ENCODE results near the gene ADAMTS6. TPM values are rescaled to one million over a fixed set of nuclear protein-coding genes. Genes with fewer than 3 reads are reported as not detected.

Gene ADAMTS6
- total and polyA plus RNA-seq, 2 of the 13 experiments (the other 11 are each of a cell fraction or from before 2014, with no cell fraction given): 3.1 to 8.2 TPM

DNA sequence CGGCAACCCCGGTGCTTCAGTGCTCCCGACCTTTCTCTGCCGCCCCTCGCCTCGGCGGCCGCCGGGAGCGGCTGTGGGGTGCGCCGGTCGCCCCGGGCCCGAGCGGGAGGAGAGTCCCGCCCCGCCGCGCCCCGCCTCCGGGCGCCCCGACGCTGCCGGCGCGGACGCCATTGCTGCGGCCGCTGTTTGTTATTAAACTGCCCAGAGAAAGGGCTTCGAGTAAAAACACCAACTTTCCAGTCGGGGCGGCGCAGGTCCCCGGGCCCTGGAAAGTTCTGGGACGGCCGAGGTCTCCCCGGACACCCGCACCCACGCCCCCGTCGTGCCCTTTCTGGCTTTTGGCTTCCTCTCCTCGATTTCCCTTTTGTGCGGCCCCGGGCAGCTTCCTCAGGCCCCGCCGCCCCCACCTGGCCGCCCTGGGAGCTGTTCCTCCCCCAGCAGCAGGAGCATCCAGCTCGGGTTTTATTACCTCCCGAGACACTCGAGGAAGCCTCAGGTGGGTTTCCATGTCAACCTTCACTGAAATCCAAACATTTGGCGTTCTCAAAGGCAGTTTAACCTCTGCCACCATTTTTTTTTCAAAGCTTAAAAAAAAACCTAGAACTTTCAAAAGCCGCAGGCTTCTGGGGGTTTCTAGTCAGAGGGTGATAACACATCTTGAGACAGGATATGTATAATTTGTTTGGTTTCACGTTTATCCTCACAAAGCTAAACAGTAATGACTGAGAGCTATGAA is 378.6 kb downstream of the ADAMTS6 start (continued):
- TF ChIP-seq POGZ (CRISPR knock-in tag; IDR thresholded peaks at IDR 0.05) (peak; percentile 9; the same call in 1 of the 2 replicates), JUNB (CRISPR knock-in tag; IDR thresholded peaks at IDR 0.05; ENCODE audit: borderline replicate concordance) (no peak), ZMYM2 (CRISPR knock-in tag; IDR thresholded peaks at IDR 0.05) (no peak), ZNF530 (CRISPR knock-in tag; IDR thresholded peaks at IDR 0.05; ENCODE audit: low read depth) (no peak), U2AF2 (IDR thresholded peaks at IDR 0.05; ENCODE audit: low read depth, low read length) (no peak), ZNF550 (CRISPR knock-in tag; IDR thresholded peaks at IDR 0.05; ENCODE audit: borderline replicate concordance) (no peak), CCDC6 (CRISPR knock-in tag; IDR thresholded peaks at IDR 0.05) (no peak), ASH2L (IDR thresholded peaks at IDR 0.05; ENCODE audit: insufficient read length, low read depth, low read length) (peak; percentile 63), ZNF251 (CRISPR knock-in tag; IDR thresholded peaks at IDR 0.05) (no peak), ZNF777 (CRISPR knock-in tag; IDR thresholded peaks at IDR 0.05) (peak; percentile 85), HNRNPLL (IDR thresholded peaks at IDR 0.05; ENCODE audit: low read depth, low read length, poor library complexity, severe bottlenecking) (peak; percentile 60), ZNF563 (CRISPR knock-in tag; IDR thresholded peaks at IDR 0.05) (no peak), HNRNPK (IDR thresholded peaks at IDR 0.05; ENCODE audit: low read depth, low read length, poor library complexity, severe bottlenecking) (no peak), ZNF768 (CRISPR knock-in tag; IDR thresholded peaks at IDR 0.05) (no peak)
- TF ChIP-seq, protein P1, sequence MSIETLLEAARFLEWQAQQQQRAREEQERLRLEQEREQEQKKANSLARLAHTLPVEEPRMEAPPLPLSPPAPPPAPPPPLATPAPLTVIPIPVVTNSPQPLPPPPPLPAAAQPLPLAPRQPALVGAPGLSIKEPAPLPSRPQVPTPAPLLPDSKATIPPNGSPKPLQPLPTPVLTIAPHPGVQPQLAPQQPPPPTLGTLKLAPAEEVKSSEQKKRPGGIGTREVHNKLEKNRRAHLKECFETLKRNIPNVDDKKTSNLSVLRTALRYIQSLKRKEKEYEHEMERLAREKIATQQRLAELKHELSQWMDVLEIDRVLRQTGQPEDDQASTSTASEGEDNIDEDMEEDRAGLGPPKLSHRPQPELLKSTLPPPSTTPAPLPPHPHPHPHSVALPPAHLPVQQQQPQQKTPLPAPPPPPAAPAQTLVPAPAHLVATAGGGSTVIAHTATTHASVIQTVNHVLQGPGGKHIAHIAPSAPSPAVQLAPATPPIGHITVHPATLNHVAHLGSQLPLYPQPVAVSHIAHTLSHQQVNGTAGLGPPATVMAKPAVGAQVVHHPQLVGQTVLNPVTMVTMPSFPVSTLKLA (IDR thresholded peaks at IDR 0.05): no peak
- TF ChIP-seq, protein P2, sequence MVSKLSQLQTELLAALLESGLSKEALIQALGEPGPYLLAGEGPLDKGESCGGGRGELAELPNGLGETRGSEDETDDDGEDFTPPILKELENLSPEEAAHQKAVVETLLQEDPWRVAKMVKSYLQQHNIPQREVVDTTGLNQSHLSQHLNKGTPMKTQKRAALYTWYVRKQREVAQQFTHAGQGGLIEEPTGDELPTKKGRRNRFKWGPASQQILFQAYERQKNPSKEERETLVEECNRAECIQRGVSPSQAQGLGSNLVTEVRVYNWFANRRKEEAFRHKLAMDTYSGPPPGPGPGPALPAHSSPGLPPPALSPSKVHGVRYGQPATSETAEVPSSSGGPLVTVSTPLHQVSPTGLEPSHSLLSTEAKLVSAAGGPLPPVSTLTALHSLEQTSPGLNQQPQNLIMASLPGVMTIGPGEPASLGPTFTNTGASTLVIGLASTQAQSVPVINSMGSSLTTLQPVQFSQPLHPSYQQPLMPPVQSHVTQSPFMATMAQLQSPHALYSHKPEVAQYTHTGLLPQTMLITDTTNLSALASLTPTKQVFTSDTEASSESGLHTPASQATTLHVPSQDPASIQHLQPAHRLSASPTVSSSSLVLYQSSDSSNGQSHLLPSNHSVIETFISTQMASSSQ (IDR thresholded peaks at IDR 0.05; ENCODE audit: low read depth): no peak
- TF ChIP-seq, protein P2 (CRISPR knock-in tag; IDR thresholded peaks at IDR 0.05; ENCODE audit: borderline replicate concordance): no peak
- TF ChIP-seq, protein P3, sequence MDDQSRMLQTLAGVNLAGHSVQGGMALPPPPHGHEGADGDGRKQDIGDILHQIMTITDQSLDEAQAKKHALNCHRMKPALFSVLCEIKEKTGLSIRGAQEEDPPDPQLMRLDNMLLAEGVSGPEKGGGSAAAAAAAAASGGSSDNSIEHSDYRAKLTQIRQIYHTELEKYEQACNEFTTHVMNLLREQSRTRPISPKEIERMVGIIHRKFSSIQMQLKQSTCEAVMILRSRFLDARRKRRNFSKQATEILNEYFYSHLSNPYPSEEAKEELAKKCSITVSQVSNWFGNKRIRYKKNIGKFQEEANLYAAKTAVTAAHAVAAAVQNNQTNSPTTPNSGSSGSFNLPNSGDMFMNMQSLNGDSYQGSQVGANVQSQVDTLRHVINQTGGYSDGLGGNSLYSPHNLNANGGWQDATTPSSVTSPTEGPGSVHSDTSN (CRISPR knock-in tag; IDR thresholded peaks at IDR 0.05; ENCODE audit: borderline replicate concordance): no peak
- TF ChIP-seq, protein P4, sequence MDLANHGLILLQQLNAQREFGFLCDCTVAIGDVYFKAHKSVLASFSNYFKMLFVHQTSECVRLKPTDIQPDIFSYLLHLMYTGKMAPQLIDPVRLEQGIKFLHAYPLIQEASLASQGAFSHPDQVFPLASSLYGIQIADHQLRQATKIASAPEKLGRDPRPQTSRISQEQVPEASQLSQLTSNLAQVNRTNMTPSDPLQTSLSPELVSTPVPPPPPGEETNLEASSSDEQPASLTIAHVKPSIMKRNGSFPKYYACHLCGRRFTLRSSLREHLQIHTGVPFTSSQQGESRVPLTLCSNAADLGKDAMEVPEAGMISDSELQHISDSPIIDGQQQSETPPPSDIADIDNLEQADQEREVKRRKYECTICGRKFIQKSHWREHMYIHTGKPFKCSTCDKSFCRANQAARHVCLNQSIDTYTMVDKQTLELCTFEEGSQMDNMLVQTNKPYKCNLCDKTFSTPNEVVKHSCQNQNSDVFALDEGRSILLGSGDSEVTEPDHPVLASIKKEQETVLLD (CRISPR knock-in tag; IDR thresholded peaks at IDR 0.05; ENCODE audit: low read depth): no peak
- TF ChIP-seq, protein P5, sequence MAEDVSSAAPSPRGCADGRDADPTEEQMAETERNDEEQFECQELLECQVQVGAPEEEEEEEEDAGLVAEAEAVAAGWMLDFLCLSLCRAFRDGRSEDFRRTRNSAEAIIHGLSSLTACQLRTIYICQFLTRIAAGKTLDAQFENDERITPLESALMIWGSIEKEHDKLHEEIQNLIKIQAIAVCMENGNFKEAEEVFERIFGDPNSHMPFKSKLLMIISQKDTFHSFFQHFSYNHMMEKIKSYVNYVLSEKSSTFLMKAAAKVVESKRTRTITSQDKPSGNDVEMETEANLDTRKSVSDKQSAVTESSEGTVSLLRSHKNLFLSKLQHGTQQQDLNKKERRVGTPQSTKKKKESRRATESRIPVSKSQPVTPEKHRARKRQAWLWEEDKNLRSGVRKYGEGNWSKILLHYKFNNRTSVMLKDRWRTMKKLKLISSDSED (CRISPR knock-in tag; IDR thresholded peaks at IDR 0.05): no peak
